Stimulated activated CD8-positive, alpha-beta memory T cell treated with anti-CD3 and anti-CD28 coated beads, Interleukin-4, amount 100 ng/mL, for 48 hours (primary cell): ENCODE measurements around the gene C12orf60.

Source experiments
- DNase-seq: peaks from one replicate; pipeline ENCODE4 v3.0.0-alpha.2; 2020

C12orf60 gene

DNA sequence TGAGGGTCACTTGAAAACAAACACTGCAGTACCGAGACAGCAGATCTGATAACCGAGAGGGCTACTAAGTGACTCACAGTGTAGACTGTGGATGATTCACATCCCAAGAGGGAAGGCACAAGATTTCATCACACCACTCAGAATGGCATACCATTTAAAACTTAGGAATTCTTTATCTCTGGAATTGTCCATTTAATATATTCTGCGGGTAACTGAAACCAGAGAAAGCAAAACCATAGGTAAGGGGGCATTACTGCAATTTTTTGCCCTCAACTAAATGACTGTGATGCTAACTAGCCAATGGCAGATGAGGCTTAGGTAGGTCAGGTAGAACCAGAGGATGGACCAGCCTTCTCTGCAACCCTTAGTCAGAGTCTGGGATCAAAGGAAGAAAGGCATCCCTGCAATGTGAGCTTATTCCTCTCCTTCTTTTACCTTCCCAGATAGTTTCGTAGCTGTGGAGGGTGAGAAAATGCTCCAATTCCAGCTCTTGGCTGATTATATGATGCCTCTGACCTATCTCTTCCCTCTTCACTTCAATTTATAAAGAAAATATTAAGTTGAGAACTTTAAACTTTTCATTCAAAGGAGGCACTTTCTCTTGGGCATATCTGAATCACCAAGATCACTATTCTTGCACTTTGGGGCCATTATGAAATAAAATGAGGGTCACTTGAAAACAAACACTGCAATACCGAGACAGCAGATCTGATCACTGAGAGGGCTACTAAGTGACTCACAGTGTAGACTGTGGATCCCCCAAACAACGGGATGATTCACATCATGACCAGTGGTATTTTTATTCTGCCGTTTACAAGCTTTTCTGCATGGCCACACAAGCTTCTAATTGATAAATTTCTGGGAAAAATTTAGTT, 33.1 kb downstream of the C12orf60 start:
- no peak for DNase-seq

- DNase-seq, result no peak
Observed at GRCh38 chr12:14839262-14839661, 35.8 kb downstream of the C12orf60 start.

- no peak for DNase-seq
Observed at GRCh38 chr12:14840616-14841015, 37.1 kb downstream of the C12orf60 start.

DNA sequence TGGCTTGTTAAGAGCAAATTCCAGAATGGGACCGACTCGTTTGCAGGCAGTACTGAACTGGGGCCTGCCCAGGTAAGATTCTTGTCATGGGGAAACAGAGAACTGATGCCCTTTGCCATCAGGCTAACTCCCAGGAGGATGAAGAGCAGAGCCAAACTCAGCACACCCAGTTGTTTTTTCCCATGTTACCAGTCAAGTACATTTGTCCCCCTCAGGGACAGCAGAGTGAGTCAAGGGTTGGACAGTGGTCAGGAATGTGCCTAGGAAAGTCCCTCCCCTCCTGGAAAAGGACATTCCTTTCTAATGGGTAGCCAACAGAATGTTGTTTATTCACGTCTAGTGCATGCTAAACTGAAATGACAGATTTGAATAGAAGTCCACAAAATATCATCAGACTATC, 38.3 kb downstream of the C12orf60 start:
- DNase-seq, result no peak

- no peak for DNase-seq
Observed at GRCh38 chr12:14842315-14842714, 38.8 kb downstream of the C12orf60 start.

- DNase-seq, result no peak
Observed at GRCh38 chr12:14843425-14843887, 40.0 kb downstream of the C12orf60 start, which contains the start of gene ART4. Gene ART4, minus strand, starts transcription at chr12:14843526. Its CDS starts 413 bp downstream, at chr12:14843113.

DNA sequence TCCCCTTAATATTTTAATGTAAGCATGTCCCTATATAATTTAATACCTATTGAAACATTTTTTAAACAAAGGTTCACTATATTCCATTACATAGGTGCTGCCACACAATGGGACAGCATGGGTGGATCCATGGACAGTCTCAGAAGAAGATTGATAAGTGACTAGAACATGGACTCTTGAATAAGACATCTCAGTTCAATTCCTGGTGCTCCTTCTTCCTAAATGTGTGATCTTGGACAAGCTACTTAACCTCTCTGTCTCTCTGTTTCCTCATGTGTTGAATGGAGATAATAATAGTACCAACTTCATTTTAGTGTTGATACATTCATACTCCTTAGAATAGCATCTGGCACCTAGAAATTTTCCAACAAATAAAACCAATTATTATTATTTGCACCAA, 40.9 kb downstream of the C12orf60 start:
- DNase-seq, result no peak

- peak; percentile 44 for DNase-seq
Observed at GRCh38 chr12:14845350-14845750, 41.9 kb downstream of the C12orf60 start.

DNA sequence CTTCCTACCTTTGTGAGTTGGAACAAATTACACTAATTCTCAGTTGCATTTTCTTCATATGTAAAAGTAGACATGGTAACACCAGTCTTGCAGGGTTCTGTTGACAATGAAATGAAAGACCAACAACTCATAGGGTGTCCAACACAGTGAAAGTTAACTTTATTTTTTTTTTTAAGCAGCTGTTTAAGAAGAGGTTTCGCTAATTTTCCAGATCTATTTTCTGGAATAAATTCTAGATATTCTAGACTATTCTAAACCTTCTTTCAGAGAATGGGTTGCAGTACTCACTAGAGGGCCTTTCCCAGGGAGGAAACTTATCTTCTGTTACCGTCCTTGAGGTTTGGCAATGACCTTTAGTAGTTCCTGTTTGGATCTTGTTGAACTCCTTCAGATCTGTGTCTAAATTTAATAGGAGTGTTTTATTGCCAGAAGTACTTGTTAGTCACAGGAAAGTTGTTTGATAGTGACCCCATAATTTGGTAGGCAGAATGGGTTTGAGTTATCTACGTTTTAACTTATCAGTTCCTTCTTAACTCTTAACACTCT, 42.6 kb downstream of the C12orf60 start:
- DNase-seq, result no peak

GRCh38 chr12:14846876-14847580, 43.6 kb downstream of the C12orf60 start:
- DNase-seq, result no peak

GRCh38 chr12:14849661-14850060, 46.2 kb downstream of the C12orf60 start:
- DNase-seq, result no peak

GRCh38 chr12:14850929-14851663, 47.6 kb downstream of the C12orf60 start:
- no peak for DNase-seq

GRCh38 chr12:14852880-14853279, 49.4 kb downstream of the C12orf60 start:
- no peak for DNase-seq

GRCh38 chr12:14853961-14854360, 50.5 kb downstream of the C12orf60 start:
- no peak for DNase-seq

DNA sequence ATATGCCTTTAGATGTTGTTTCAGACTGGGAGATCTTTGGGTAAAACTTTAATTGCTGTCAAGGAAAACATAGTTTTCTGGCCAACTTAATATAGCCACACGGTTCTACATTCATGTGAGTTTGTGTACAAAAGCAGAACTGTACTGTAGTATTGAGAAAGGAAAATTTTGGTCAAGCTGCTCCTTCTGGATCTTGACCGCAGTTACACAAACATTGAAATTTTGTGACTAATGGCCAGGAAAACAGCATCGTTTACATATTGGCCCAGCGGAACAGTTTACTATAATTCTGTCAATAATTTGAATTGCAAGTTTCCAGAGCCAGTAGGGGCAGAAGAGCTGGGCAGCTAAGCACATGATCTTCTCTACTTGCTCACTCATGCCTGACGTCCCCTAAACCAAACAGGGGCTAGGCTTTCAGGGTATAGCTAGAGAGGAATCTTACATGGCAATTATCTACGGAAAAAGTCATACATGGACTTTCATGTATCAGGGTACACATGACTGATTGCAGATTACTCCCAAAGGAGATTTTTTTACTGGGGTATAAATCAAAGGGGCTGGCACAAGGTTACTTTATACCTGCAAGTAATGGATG, 51.2 kb downstream of the C12orf60 start:
- DNase-seq, result no peak

- DNase-seq, result no peak
Observed at GRCh38 chr12:14858513-14858912, 55.0 kb downstream of the C12orf60 start.

DNA sequence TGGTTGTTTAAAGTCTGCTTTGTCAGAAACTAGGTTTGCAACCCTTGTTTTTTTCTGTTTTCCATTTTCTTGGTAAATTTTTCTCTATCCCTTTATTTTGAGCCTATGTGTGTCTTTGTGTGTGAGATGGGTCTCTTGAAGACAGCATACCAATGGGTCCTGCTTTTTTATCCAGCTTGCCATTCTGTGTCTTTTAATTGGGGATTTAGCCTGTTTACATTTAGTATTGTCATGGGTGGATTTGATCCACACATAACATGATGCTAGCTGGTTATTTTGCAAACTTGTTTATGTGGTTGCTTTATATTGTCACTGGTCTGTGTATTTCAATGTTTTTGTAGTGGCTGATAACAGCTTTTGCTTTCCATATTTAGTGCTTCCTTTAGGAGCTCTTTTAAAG, 57.0 kb downstream of the C12orf60 start:
- no peak for DNase-seq

DNA sequence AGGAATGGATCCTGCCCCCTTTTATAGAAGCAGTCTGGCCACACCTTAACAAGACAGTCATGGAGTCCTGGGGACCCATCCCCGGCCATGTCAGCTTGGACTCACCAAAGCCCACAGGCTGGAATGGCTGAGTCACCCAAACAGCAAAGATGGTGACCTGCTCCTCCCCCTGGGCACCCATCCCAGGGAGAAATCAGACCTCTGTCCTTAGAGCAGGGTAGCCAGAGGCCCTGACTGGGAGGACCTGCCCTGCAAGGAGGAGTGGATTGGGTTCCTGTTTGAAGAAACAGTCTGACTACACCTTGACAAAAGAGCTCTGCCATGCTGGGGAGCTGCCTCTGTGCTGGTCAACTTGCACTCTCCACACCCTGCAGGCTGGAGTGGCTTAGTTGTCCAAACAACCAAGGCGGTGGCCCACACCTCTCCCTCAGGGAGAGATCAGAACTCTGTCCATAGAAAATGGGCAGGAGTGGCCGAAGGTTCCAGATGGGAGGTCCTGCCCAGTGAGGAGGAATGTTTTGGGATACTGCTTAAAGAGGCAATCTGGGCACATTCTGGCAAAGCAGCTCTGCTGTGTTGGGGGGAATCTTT, 65.5 kb downstream of the C12orf60 start:
- no peak for DNase-seq

DNA sequence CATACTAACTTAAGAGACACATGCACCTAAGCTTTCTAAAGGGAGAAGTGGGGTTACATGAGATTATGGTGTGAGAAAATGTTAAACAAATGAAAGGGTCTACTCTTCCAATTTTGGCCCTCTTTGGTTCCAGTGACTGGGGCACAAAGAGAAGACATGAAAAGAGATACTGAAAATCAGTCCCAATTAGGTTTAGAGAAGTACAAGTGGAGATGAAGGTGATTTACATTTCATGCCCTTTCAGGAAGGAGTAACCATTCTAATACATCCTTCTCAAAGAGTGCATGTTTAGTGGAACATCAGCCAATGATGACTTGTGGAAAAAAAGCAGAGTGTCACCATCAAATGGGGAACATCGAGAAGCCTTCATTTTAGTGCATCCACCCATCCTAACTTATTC, 67.8 kb downstream of the C12orf60 start:
- no peak for DNase-seq

- no peak for DNase-seq
Observed at GRCh38 chr12:14871886-14872285, 68.4 kb downstream of the C12orf60 start.

- no peak for DNase-seq
Observed at GRCh38 chr12:14873440-14874185, 70.1 kb downstream of the C12orf60 start.
